Lower leg skin (tissue), 3 donors: ENCODE measurements around the gene CFAP157.

ENCODE experiments used
- POLR2A ChIP-seq, 2 donors: fragments of 450-650 bp; IDR thresholded peaks; one replicate each; pipeline ENCODE4 v1.6.1; 2016 to 2017; ENCODE audit warnings: antibody characterized with exemption in 2 of 2, mild to moderate bottlenecking in 1 of 2, moderate library complexity in 1 of 2
- TF ChIP-seq, protein P1 (sequence below), 3 donors: fragments of 450-650 bp; IDR thresholded peaks; one replicate each; pipeline ENCODE4 v1.5.1; 2016; ENCODE audit warnings: antibody characterized with exemption in 3 of 3, mild to moderate bottlenecking in 3 of 3, moderate library complexity in 2 of 3

DNA sequence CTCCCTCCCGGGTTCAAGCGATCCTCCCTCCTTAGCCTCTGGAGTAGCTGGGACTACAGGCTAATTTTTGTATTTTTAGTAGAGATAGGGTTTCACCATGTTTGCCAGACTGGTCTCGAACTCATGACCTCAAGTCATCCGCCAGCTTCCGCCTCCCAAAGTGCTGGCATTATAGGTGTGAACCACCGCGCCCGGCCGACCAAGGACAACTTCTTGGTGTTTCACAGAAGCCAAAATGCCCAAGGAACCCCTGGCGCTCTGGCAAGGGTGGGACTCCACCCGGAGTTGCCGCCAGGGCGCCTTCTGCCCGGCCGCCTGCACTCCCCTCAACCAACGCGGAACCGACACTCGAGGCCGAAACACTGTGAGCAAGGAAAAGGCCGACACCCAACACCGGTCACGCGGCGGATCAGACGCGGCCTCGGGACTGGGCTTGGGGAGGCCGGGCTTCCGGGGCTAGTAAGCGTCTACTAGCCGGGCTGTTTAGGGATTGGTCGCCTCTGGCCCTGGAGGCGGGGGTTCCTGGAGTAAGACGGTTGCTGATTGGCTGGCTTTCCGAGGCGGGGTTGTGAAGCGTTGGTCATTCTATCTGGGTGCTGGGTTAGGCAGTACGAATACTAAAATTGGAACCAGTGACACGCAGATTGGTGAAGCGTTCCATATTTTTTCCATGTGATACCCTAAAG is 7.7 kb upstream of the CFAP157 start:
- no peak for TF ChIP-seq POLR2A (IDR thresholded peaks at IDR 0.05)
- TF ChIP-seq, protein P1, sequence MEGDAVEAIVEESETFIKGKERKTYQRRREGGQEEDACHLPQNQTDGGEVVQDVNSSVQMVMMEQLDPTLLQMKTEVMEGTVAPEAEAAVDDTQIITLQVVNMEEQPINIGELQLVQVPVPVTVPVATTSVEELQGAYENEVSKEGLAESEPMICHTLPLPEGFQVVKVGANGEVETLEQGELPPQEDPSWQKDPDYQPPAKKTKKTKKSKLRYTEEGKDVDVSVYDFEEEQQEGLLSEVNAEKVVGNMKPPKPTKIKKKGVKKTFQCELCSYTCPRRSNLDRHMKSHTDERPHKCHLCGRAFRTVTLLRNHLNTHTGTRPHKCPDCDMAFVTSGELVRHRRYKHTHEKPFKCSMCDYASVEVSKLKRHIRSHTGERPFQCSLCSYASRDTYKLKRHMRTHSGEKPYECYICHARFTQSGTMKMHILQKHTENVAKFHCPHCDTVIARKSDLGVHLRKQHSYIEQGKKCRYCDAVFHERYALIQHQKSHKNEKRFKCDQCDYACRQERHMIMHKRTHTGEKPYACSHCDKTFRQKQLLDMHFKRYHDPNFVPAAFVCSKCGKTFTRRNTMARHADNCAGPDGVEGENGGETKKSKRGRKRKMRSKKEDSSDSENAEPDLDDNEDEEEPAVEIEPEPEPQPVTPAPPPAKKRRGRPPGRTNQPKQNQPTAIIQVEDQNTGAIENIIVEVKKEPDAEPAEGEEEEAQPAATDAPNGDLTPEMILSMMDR (IDR thresholded peaks at IDR 0.05): no peak
